HG03469 (cell line): ENCODE data around the gene HNRNPCL4.
"Not testable (repeated sequence)": the region's sequence is repeated elsewhere in the genome, so short reads cannot be mapped to it uniquely, and the experiment has no call there.

Experiments
- ATAC-seq: cut with Tn5 transposase; IDR thresholded peaks from one replicate; pipeline ENCODE4 v1.9.1; 2021; ENCODE audit warnings: mild to moderate bottlenecking, moderate library complexity, moderate number of reproducible peaks; ENCODE audit not compliant: unreplicated experiment

The HNRNPCL4 gene

GRCh38 chr1:13165531-13165930, at the start of gene HNRNPCL4:
TSS of gene HNRNPCL4 (minus strand) at chr1:13165631. CDS start at chr1:13165467, 164 bp downstream.
- ATAC-seq, result not testable (repeated sequence)

GRCh38 chr1:13208712-13209111, 43.3 kb upstream of the HNRNPCL4 start:
- not testable (repeated sequence) for ATAC-seq

- ATAC-seq, result not testable (repeated sequence)
Observed at GRCh38 chr1:13201309-13201708, 35.9 kb upstream of the HNRNPCL4 start, which contains the start of gene PRAMEF13. TSS of gene PRAMEF13 (minus strand) at chr1:13201409. CDS start at chr1:13199589, 1,820 bp downstream.

GRCh38 chr1:13171548-13171947, 6.1 kb upstream of the HNRNPCL4 start, which contains the start of gene PRAMEF9:
TSS of gene PRAMEF9 (plus strand) at chr1:13171848. CDS start at chr1:13175281, 3,433 bp downstream.
- not testable (repeated sequence) for ATAC-seq

- not testable (repeated sequence) for ATAC-seq
Observed at GRCh38 chr1:13155909-13156308, 9.5 kb downstream of the HNRNPCL4 start, which contains the start of gene PRAMEF26. TSS of gene PRAMEF26 (minus strand) at chr1:13156009. CDS start at chr1:13153095, 2,914 bp downstream.

- not testable (repeated sequence) for ATAC-seq
Observed at GRCh38 chr1:13116754-13117153, 48.7 kb downstream of the HNRNPCL4 start, which contains the start of gene HNRNPCL2. TSS of gene HNRNPCL2 (minus strand) at chr1:13116854. CDS start at chr1:13116400, 454 bp downstream.
